Smooth muscle cell (in vitro differentiated cells): ENCODE measurements around the gene TPP1. TPM values are rescaled to one million over a fixed set of nuclear protein-coding genes. Genes with fewer than 3 reads are reported as not detected.

Source experiments
- DNase-seq: peaks from one replicate; lab custom pipeline; 2025; ENCODE audit not compliant: unreplicated experiment; lab: John Stamatoyannopoulos, UW
- H2AFZ ChIP-seq: fragments of 200-600 bp; sonication (generic); 2 replicates; pipeline ENCODE4 v1.6.0; 2016; ENCODE audit warnings: antibody characterized with exemption, low read depth, mild to moderate bottlenecking
- H3F3A ChIP-seq: fragments of 200-600 bp; sonication (generic); 2 replicates; pipeline ENCODE4 v1.6.0; 2017; ENCODE audit warnings: antibody characterized with exemption, low read depth
- H3K27ac ChIP-seq: fragments of 200-600 bp; sonication (generic); 2 replicates; pipeline ENCODE4 v1.5.1; 2016; ENCODE audit warnings: low read depth, mild to moderate bottlenecking
- H3K27me3 ChIP-seq: fragments of 200-600 bp; sonication (generic); 2 replicates; pipeline ENCODE4 v1.6.1; 2016; ENCODE audit warnings: low read depth, mild to moderate bottlenecking
- H3K36me3 ChIP-seq: fragments of 200-600 bp; sonication (generic); 2 replicates; pipeline ENCODE4 v1.5.1; 2016; ENCODE audit warnings: low read depth
- H3K4me1 ChIP-seq: fragments of 200-600 bp; sonication (generic); 2 replicates; pipeline ENCODE4 v1.5.1; 2016; ENCODE audit warnings: low read depth
- H3K4me2 ChIP-seq: fragments of 200-600 bp; sonication (generic); 2 replicates; pipeline ENCODE4 v1.6.0; 2016; ENCODE audit warnings: mild to moderate bottlenecking
- H3K4me3 ChIP-seq: fragments of 200-600 bp; sonication (generic); 2 replicates; pipeline ENCODE4 v1.5.1; 2016; ENCODE audit warnings: mild to moderate bottlenecking
- H3K79me2 ChIP-seq: fragments of 200-600 bp; sonication (generic); 2 replicates; pipeline ENCODE4 v1.6.0; 2016; ENCODE audit warnings: low read depth, mild to moderate bottlenecking
- H3K9ac ChIP-seq: fragments of 200-600 bp; sonication (generic); 2 replicates; pipeline ENCODE4 v1.6.0; 2016; ENCODE audit warnings: low read depth
- H3K9me3 ChIP-seq: fragments of 200-600 bp; sonication (generic); replicated peaks from 2 replicates; pipeline ENCODE4 v1.5.1; 2016; ENCODE audit warnings: low read depth
- H4K20me1 ChIP-seq: fragments of 200-600 bp; sonication (generic); 2 replicates; pipeline ENCODE4 v1.6.0; 2016; ENCODE audit warnings: low read depth
- CTCF ChIP-seq: fragments of 200-600 bp; sonication (generic); IDR thresholded peaks from 2 replicates; pipeline ENCODE4 v1.5.1; 2017; ENCODE audit warnings: borderline replicate concordance, mild to moderate bottlenecking, antibody characterized with exemption; ENCODE audit not compliant: insufficient read depth, poor library complexity, severe bottlenecking
- WGBS: methylation state at CpG from one replicate; pipeline ENCODE4 v1.1.7; 2016; ENCODE audit warnings: low lambda C conversion rate; 5-methylcytosine and 5-hydroxymethylcytosine counted together
- polyA plus RNA-seq: library from polyadenylated mRNA; unstranded; fragments of >200 nt; fragmentation: Nextera tagmentation; extraction: Ambion mirVana; gene quantifications from 2 replicates; pipeline ENCODE4 v1.2.1, GENCODE V29; 2016
- total RNA-seq: library from RNA; depleted of rRNA; stranded (reverse); fragments of >200 nt; gene quantifications from 2 replicates; pipeline ENCODE4 v1.2.3, GENCODE V29; 2014

Gene TPP1
- total and polyA plus RNA-seq, 2 experiments from 2014 or later, result 37.3 to 55.4 TPM

- Histone ChIP-seq H3F3A (peaks cover 34% of the 10 kb centered on the region), H3K79me2 (peaks cover 84% of the 10 kb centered on the region), H3K4me1 (peaks cover 38% of the 10 kb centered on the region), H3K9me3 (no peaks in the 10 kb centered on the region), H3K9ac (peak within 1 kb of the TSS; percentile 91), H3K27me3 (no peaks in the 10 kb centered on the region), H2AFZ (peak within 1 kb of the TSS; percentile 71), H3K36me3 (peaks cover 5% of the 10 kb centered on the region), H3K27ac (peak within 1 kb of the TSS; percentile 99), H4K20me1 (peaks cover 25% of the 10 kb centered on the region), H3K4me2 (peak within 1 kb of the TSS; percentile 92), H3K4me3 (peak within 1 kb of the TSS; percentile 95)
- under 1% methylated on average over 43 of the region's 72 CpGs for WGBS
- DNase-seq, result peak; percentile 74
- TF ChIP-seq CTCF, result no peak
These were observed 15.7 kb downstream of the TPP1 start, which contains the start of the genes ILK and RRP8 for GRCh38 chr11:6603287-6604080. ILK (plus strand) TSS chr11:6603774; CDS start chr11:6604272, 498 bp downstream. RRP8 (minus strand) TSS chr11:6603616; CDS start chr11:6603502, 114 bp downstream.

DNA sequence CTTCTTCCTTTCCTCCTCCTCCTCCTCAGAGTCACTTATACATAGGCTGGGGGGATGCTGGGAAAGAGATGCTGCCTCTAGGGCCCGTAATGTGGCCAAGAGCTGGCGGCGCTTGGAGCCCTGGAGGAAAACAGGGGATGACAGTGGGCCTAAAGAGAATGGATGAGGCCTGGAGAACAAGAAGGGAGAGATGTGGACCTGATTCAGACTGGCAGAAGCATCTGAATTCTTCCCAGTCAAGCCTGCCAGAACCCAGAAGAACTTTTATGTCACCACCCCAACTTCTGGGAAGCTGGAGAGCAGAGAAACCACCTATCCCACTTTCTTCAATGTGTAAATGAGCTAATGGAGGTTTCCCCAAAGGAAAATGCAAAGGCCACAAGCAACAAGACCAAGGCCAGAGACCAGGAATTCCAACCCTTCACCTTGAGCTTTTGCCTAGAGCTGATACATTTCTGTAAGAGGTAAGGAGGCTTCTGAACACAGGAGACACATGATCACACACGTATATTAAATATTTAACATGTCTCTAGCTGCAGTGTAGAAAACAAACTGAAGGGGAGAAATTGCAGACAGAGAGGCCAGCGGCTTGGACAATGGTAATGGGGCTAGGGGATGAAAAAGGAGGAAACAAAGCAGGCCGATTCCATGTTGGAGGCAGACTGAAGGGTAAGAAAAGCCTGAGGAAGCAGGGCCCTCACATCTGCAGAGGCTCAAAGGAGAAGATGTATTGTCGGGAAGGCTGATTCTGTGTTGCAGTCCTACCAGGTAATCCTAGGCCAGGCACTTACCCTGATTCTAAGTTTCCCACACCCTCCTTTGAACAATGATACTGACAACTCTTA is 16.9 kb downstream of the TPP1 start:
- H2AFZ ChIP-seq, result no peak overlapping the region
- H4K20me1 ChIP-seq, result peaks cover 23% of the 10 kb centered on the region
- DNase-seq, result no peak

DNA sequence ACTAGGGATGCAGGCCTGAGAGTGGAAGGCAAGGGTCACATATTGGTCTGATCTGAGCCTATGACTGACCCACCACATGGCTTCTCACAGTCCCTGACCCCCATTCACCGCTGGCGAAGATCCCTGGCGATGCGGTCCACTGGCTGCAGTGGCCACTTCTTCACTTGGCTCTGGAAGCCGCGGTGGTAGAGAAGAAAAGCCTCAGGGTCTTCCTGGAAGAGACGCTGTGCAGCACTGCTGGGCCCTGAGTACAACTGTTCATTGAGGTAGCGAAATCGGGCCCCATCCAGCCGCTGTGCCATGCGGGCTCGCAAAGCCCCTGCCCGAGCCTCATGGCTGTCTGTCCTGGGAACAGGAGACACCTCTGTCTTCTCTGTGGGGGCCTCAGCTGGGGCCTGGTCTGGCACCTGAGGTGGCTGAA is 18.2 kb downstream of the TPP1 start:
- Histone ChIP-seq H3K4me2 (no peak overlapping the region), H3K36me3 (peaks cover 5% of the 10 kb centered on the region), H3K27ac (no peak overlapping the region), H3K79me2 (peaks cover 67% of the 10 kb centered on the region), H3F3A (peaks cover 15% of the 10 kb centered on the region), H3K9me3 (no peaks in the 10 kb centered on the region), H3K9ac (no peak overlapping the region), H3K4me3 (no peak overlapping the region), H4K20me1 (peaks cover 20% of the 10 kb centered on the region), H3K27me3 (no peaks in the 10 kb centered on the region), H2AFZ (no peak overlapping the region), H3K4me1 (peaks cover 21% of the 10 kb centered on the region)
- TF ChIP-seq CTCF, result no peak
- WGBS, result over 99% methylated on average over 13 of the region's 13 CpGs
- no peak for DNase-seq

More for the DNA sequence above, 16.9 kb downstream of the TPP1 start:
- Histone ChIP-seq H3K9ac (peak overlapping the region; percentile 69), H3K4me3 (peak overlapping the region; percentile 95), H3K27me3 (no peaks in the 10 kb centered on the region), H3K79me2 (peaks cover 74% of the 10 kb centered on the region), H3K9me3 (no peaks in the 10 kb centered on the region), H3K36me3 (peaks cover 5% of the 10 kb centered on the region), H3K4me1 (peaks cover 32% of the 10 kb centered on the region), H3K27ac (peak overlapping the region; percentile 99), H3K4me2 (peak overlapping the region; percentile 92), H3F3A (peaks cover 23% of the 10 kb centered on the region)
- 66% methylated on average over 7 of the region's 7 CpGs for WGBS
- TF ChIP-seq CTCF, result no peak
